ENCODE data around the gene SMIM26. TPM values are rescaled to one million over a fixed set of nuclear protein-coding genes. Genes with fewer than 3 reads are reported as not detected.
"Not testable (repeated sequence)": the region's sequence is repeated elsewhere in the genome, so short reads cannot be mapped to it uniquely, and the experiment has no call there.

SMIM26 gene
- polyA plus RNA-seq (ENCODE audit: insufficient read length in 10 of 10), result 10 to 100 TPM; 73.3 to 96.0 (median 85.6) TPM
- long read RNA-seq, donor 1, transcript SMIM26-201 (2 exons, 505 nt), result minor isoform, 15 of 86 reads
- long read RNA-seq, donor 1, transcript SMIM26-202 (2 exons, 575 nt), result major isoform, 64 of 86 reads
- long read RNA-seq, donor 1, partial matches to known transcripts, result 7 of 86 reads
- long read RNA-seq, donor 1, other reads (novel, unspliced or antisense), result 0 of 86 reads
- long read RNA-seq, donor 2, transcript SMIM26-202 (2 exons, 575 nt), result major isoform, 69 of 96 reads
- long read RNA-seq, donor 2, transcript SMIM26-201 (2 exons, 505 nt), result minor isoform, 27 of 96 reads
- long read RNA-seq, donor 2, partial matches to known transcripts, result 0 of 96 reads
- long read RNA-seq, donor 2, other reads (novel, unspliced or antisense), result 0 of 96 reads
- long read RNA-seq, donor 3, result 0 reads
- long read RNA-seq, donor 4, transcript SMIM26-202 (2 exons, 575 nt), result major isoform, 50 of 64 reads
- long read RNA-seq, donor 4, transcript SMIM26-201 (2 exons, 505 nt), result minor isoform, 14 of 64 reads
- long read RNA-seq, donor 4, partial matches to known transcripts, result 0 of 64 reads
- long read RNA-seq, donor 4, other reads (novel, unspliced or antisense), result 0 of 64 reads
- long read RNA-seq, donor 5, transcript SMIM26-201 (2 exons, 505 nt), result minor isoform, 29 of 115 reads
- long read RNA-seq, donor 5, transcript SMIM26-202 (2 exons, 575 nt), result major isoform, 86 of 115 reads
- long read RNA-seq, donor 5, partial matches to known transcripts, result 0 of 115 reads
- long read RNA-seq, donor 5, other reads (novel, unspliced or antisense), result 0 of 115 reads
- long read RNA-seq, donor 6, transcript SMIM26-201 (2 exons, 505 nt), result minor isoform, 25 of 89 reads
- long read RNA-seq, donor 6, transcript SMIM26-202 (2 exons, 575 nt), result major isoform, 54 of 89 reads
- long read RNA-seq, donor 6, partial matches to known transcripts, result 10 of 89 reads
- long read RNA-seq, donor 6, other reads (novel, unspliced or antisense), result 0 of 89 reads
- long read RNA-seq, donor 7, transcript SMIM26-202 (2 exons, 575 nt), result major isoform, 36 of 52 reads
- long read RNA-seq, donor 7, transcript SMIM26-201 (2 exons, 505 nt), result minor isoform, 9 of 52 reads
- long read RNA-seq, donor 7, partial matches to known transcripts, result 5 of 52 reads
- long read RNA-seq, donor 7, other reads (novel, unspliced or antisense), result 0 of 52 reads
- long read RNA-seq, donor 8, transcript SMIM26-202 (2 exons, 575 nt), result major isoform, 37 of 53 reads
- long read RNA-seq, donor 8, transcript SMIM26-201 (2 exons, 505 nt), result minor isoform, 16 of 53 reads
- long read RNA-seq, donor 8, partial matches to known transcripts, result 0 of 53 reads
- long read RNA-seq, donor 8, other reads (novel, unspliced or antisense), result 0 of 53 reads
- long read RNA-seq, donor 9, transcript SMIM26-201 (2 exons, 505 nt), result major isoform, 6 of 11 reads
- long read RNA-seq, donor 9, transcript SMIM26-202 (2 exons, 575 nt), result minor isoform, 5 of 11 reads
- long read RNA-seq, donor 9, partial matches to known transcripts, result 0 of 11 reads
- long read RNA-seq, donor 9, other reads (novel, unspliced or antisense), result 0 of 11 reads

GRCh38 chr20:18566892-18567738 is at the start of gene SMIM26:
Gene SMIM26 (plus strand): TSS chr20:18567432. CDS start chr20:18567479, 47 bp downstream.
- peak; percentile 93 to 98 (median 94) for DNase-seq

GRCh38 chr20:18522066-18522465 is 45.2 kb upstream of the SMIM26 start:
- not testable (repeated sequence) for DNase-seq

- no peak for DNase-seq
Measured at GRCh38 chr20:18523066-18523465, 44.2 kb upstream of the SMIM26 start.

GRCh38 chr20:18524646-18525045 is 42.6 kb upstream of the SMIM26 start:
- DNase-seq, result peak in 1 of 3 donors; percentile 7

GRCh38 chr20:18526761-18527160 is 40.5 kb upstream of the SMIM26 start:
- DNase-seq, result not testable (repeated sequence)

- no peak for DNase-seq
Measured at GRCh38 chr20:18527339-18527738, 39.9 kb upstream of the SMIM26 start.

- DNase-seq, result no peak
Measured at GRCh38 chr20:18527836-18528235, 39.4 kb upstream of the SMIM26 start.

- DNase-seq, result no peak
Measured at GRCh38 chr20:18529041-18529440, 38.2 kb upstream of the SMIM26 start.

GRCh38 chr20:18532626-18533025 is 34.6 kb upstream of the SMIM26 start:
- no peak for DNase-seq

GRCh38 chr20:18533491-18533890 is 33.7 kb upstream of the SMIM26 start:
- no peak for DNase-seq

GRCh38 chr20:18533978-18534644 is 33.1 kb upstream of the SMIM26 start:
- no peak for DNase-seq

- DNase-seq, result no peak
Measured at GRCh38 chr20:18537651-18538050, 29.6 kb upstream of the SMIM26 start.

- no peak for DNase-seq
Measured at GRCh38 chr20:18541741-18542140, 25.5 kb upstream of the SMIM26 start.

GRCh38 chr20:18543216-18543615 is 24.0 kb upstream of the SMIM26 start:
- DNase-seq, result no peak

- DNase-seq, result no peak
Measured at GRCh38 chr20:18543932-18544331, 23.3 kb upstream of the SMIM26 start.

GRCh38 chr20:18545566-18545965 is 21.7 kb upstream of the SMIM26 start:
- DNase-seq, result no peak

- DNase-seq, result no peak
Measured at GRCh38 chr20:18548465-18548864, 18.8 kb upstream of the SMIM26 start.

- no peak for DNase-seq
Measured at GRCh38 chr20:18553746-18554145, 13.5 kb upstream of the SMIM26 start.

GRCh38 chr20:18567739-18568091 is 483 bp downstream of the SMIM26 start:
- DNase-seq, result no peak

- no peak for DNase-seq
Measured at GRCh38 chr20:18571009-18571408, 3.8 kb downstream of the SMIM26 start.

Data from muscle of back (tissue), 13 donors.